Measurements from ENCODE around the gene ABCC8.

DNA sequence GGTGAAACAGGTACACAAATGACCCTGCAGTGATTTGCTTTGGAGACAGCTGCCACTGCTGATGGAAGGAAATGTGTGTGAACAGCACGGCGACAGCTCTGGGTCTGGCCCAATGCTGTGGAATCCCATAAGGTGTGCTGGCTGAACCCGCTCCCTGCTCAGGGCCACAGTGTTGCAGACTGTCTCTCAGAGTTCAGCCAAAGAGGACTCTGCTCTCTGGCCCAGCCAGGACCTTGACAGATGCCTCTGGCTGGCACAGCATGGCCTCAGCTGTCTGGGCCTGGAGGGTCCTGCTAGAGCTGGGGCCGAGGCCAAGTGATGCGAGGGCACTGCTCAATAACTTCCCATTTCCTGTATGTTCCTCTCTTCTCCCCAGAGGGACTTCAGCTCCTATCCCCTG is 5.3 kb upstream of the ABCC8 start:
- no peak for TF ChIP-seq POLR2AphosphoS5 (IDR thresholded peaks at IDR 0.05; ENCODE audit: low read depth, low read length)
- TF ChIP-seq SPI1 (IDR thresholded peaks at IDR 0.05; ENCODE audit: low read depth, low read length), result no peak
